GM18951 (cell line): ENCODE measurements around the gene GALK2.

Experiments used
- POLR2A ChIP-seq: IDR thresholded peaks from 4 replicates; pipeline ENCODE4 v1.6.1; 2011; ENCODE audit warnings: mild to moderate bottlenecking; ENCODE audit not compliant: insufficient read length, insufficient read depth; ENCODE audit errors: extremely low read depth
- in situ Hi-C: fragments of 300-500 bp; cut with MboI; formaldehyde crosslinking; loops from one replicate; pipeline ENCODE4 v1.12.0; 2022; ENCODE audit warnings: low sequenced_read_pairs, mixed read lengths, inconsistent platforms; ENCODE audit not compliant: unreplicated experiment

Gene GALK2

GRCh38 chr15:49290191-49290590 lies 120.1 kb downstream of the GALK2 start:
- in situ Hi-C loops: no loop called here
- no peak for TF ChIP-seq POLR2A

- no peak for TF ChIP-seq POLR2A
- in situ Hi-C loops: no loop called here
Measured at GRCh38 chr15:49293941-49294340, 123.9 kb downstream of the GALK2 start.

GRCh38 chr15:49296258-49296657 lies 126.2 kb downstream of the GALK2 start:
- no peak for TF ChIP-seq POLR2A
- in situ Hi-C loops: no loop called here

- no peak for TF ChIP-seq POLR2A
- in situ Hi-C loops: no loop called here
Measured at GRCh38 chr15:49297584-49297983, 127.5 kb downstream of the GALK2 start.

DNA sequence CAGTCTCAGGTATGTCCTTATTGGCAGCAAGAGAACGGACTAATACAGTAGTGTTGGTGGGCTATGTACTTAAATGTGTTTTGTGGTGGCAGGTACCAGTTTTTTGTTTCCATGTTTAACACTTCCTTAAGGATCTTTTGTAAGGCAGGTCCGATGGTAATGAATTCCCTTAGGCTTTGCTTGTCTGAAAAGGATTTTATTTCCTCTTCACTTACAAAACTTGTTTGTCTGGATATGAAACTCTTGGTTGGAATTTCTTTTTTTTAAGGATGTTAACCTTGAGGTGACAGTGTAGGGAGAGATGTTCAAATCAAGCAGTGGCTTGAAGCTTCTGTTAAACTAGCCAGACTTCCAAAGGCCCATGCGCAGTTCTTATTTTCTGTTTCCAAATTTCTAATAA lies 130.8 kb downstream of the GALK2 start:
- in situ Hi-C loops: no loop called here
- TF ChIP-seq POLR2A: no peak

- no peak for TF ChIP-seq POLR2A
- in situ Hi-C loops: no loop called here
Measured at GRCh38 chr15:49301562-49301961, 131.5 kb downstream of the GALK2 start.

DNA sequence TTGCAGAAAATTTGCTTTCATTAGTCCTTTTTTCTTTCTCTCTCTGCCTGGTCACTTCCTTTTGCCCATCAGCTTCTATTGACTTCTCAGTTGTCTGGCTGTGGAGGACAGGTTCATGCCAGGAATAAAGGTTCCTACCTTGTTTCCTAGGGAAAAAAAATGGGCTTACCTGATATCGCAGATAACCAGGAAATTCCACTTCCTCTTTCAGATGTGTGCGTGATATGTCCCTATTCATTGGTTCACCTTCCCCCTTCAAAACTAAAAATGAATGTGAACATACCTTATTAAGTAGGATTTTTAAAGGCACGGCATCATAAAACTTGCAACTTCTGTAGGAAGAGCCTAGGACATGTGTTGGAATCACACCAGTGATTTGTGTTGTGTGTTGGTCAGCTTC lies 133.0 kb downstream of the GALK2 start:
- in situ Hi-C loops: no loop called here
- no peak for TF ChIP-seq POLR2A

GRCh38 chr15:49306551-49306950 lies 136.5 kb downstream of the GALK2 start:
- in situ Hi-C loops: no loop called here
- no peak for TF ChIP-seq POLR2A

- in situ Hi-C loops: no loop called here
- no peak for TF ChIP-seq POLR2A
Measured at GRCh38 chr15:49308686-49309085, 138.6 kb downstream of the GALK2 start.

GRCh38 chr15:49309889-49310288 lies 139.8 kb downstream of the GALK2 start:
- in situ Hi-C loops: no loop called here
- no peak for TF ChIP-seq POLR2A

DNA sequence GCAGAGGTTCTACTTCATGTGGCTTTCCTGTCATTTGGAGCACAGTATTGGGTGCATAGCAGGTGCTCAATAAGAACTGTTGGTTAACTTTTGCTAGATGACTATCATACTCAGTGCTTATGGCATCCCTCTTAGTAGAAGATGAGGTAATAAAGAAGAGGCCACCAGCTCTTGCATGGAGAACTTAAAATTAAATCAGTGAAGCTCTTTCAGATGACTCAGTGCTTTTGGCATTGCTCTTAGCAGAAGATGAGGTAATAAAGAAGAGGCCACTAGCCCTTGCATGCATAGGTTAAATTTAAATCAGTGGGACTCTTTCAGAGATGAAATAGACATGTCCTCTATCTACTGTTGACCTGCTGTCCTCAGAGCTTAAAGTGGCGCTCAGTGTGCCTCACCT lies 143.6 kb downstream of the GALK2 start:
- in situ Hi-C loops: no loop called here

GRCh38 chr15:49314716-49315115 lies 144.7 kb downstream of the GALK2 start:
- no peak for TF ChIP-seq POLR2A
- in situ Hi-C loops: no loop called here

More for the DNA sequence above, 143.6 kb downstream of the GALK2 start:
- no peak for TF ChIP-seq POLR2A

DNA sequence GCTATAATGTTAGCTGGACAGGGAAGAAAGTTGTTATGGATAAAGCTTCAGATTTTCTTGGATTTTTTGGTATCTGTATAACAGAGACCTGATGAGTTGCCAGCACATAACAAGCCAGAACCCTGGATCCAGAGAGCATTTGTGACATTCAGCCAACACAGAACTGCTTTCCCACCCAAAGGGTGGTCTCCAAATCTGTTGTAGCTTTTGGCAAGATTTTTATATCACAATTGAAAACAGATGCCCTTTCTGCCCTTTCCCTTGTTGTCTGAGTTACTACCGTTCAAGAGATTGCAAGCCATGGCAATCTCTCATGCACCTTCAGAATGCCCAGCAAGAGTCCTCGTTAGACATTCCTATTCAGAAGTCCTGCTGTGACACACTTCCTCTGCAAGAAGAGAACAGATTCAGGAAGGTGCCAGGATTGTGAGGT lies 145.4 kb downstream of the GALK2 start:
- no peak for TF ChIP-seq POLR2A
- in situ Hi-C loops: no loop called here

GRCh38 chr15:49320351-49320750 lies 150.3 kb downstream of the GALK2 start:
- TF ChIP-seq POLR2A: no peak
- in situ Hi-C loops: no loop called here

GRCh38 chr15:49323207-49323606 lies 153.2 kb downstream of the GALK2 start:
- in situ Hi-C loops: no loop called here
- no peak for TF ChIP-seq POLR2A
